ENCODE measurements around the gene TBC1D23. TPM values are rescaled to one million over a fixed set of nuclear protein-coding genes. Genes with fewer than 3 reads are reported as not detected.
"Not testable (repeated sequence)": the region's sequence is repeated elsewhere in the genome, so short reads cannot be mapped to it uniquely, and the experiment has no call there.

TBC1D23 gene
- polyA plus RNA-seq, 1 donor: 28.9 TPM

DNA sequence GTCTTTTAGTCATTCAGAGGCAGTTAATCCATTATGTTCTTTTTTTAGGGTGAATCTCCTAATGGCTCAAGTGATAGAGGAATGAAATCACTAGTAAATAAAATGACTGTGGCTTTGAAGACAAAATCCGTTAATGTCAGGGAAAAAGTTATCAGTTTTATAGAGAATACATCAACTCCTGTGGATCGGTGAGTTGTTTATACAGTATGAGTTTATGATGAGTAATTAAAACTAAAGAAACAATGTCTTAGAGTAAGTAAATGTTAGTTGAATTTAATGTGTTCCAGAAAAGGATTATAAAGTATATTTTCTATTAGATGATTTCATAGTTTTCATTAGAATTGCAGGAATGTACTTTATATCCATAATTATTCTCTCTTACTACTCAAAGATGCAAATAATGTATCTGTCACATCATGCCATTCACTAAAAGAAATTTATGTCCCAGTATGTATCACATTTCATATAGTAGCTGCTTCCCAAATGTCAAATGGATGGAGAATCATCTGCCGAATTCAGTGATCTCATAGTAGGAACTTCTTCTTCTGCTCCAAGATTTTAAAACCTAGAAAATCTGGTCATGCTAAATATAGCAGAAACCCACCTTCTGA, 49.7 kb downstream of the TBC1D23 start:
- no peak for DNase-seq

- DNase-seq: no peak
These were observed 50.2 kb downstream of the TBC1D23 start for GRCh38 chr3:100311011-100311410.

DNA sequence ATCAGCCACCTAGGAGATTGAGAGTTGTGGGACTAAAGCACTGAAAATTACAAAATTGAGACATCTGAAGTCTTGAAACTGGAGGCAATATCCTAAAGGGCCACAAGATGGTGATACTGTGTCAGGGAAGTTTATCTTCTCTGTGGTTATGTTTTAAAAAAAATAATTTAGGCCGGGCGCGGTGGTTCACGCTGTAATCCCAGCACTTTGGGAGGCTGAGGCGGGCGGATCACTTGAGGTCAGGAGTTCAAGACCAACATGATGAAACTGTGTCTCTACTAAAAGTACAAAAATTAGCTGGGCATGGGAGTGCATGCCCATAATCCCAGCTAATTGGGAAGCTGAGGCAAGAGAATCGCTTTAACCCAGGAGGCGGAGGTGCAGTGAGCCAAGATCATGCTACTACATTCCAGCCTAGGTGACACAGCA, 55.9 kb downstream of the TBC1D23 start:
- peak; percentile 36 for DNase-seq

DNA sequence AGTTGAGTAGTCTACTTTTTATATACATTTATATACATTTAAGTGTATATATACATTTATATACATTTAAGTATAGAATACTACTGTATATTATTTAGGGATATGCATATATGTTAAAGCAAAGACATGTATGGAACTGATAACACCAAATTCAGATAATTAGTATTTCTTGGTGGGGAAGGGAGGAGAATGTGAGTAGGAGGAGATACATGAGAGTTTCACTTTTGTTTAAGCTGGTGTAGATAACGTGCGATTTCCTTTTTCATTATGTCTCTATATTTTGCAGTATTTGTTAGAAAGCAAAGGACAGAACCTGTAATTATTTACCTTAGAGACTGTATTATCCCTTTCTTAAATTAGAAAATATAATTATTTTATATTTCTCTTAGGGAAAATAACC, 57.1 kb downstream of the TBC1D23 start:
- DNase-seq: no peak

DNA sequence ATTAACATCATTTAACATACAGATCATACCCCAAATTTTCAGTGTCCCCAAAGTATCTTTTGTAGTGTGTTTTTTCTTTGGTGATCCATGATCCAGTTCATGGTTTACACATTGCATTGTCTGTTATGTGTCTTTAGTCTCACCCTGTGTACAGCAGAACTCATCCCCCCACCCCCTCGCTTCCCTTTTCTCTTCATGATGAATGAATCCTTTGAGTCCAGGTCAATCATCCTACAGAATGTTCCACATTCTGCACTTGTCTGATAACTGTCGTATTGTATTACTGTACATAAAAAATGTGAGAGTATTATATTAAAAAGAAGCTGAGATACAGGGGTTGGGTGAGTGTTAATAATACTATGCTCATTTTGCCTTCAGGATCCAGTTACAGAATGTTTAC, 59.2 kb downstream of the TBC1D23 start:
- no peak for DNase-seq

DNA sequence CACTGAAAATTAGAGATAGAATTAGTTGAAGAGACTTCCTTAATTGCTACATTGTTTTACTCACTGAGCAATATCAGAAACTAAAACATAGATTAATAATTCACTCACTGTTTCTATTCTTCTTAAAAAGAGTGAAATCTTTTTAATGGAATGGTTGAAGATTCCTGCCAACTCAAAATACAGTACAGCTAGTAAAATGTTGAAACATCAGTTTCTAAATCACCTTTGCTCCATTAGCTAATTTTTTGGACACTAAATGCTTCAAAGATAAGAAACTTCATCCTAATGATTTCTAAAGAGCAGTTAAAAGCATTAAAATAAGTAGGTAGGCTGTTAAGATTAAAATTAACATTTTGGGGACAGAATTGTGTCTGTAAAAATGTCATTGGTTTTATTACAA, 63.3 kb downstream of the TBC1D23 start:
- DNase-seq: no peak

GRCh38 chr3:100325827-100326226, 65.0 kb downstream of the TBC1D23 start:
- no peak for DNase-seq

- DNase-seq: not testable (repeated sequence)
These were observed 66.6 kb downstream of the TBC1D23 start for GRCh38 chr3:100327377-100327776.

GRCh38 chr3:100329800-100330489, 69.2 kb downstream of the TBC1D23 start:
- no peak for DNase-seq

- DNase-seq: no peak
These were observed 69.9 kb downstream of the TBC1D23 start for GRCh38 chr3:100330651-100331050.

DNA sequence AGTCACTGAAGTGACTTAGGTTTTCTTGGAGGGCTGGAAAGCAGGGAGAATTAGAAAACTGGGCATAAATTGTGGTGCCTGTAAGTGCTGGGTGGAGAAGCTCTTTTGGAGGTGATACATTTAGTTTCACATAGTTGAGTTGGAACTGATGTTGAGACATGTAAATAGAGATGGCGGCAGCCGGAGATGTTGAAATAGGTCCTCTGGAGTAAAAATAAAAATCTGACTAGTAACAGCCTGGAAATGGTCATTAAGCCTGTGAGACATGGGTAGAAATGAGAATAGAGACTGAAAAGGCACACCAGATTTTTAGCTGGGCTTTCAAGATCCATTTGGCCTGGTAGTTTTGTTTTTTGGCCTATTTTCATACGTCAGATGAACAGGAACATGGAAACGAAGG, 70.9 kb downstream of the TBC1D23 start:
- DNase-seq: no peak

GRCh38 chr3:100333051-100333450, 72.3 kb downstream of the TBC1D23 start:
- no peak for DNase-seq

- DNase-seq: no peak
These were observed 73.2 kb downstream of the TBC1D23 start for GRCh38 chr3:100333970-100334487.

GRCh38 chr3:100334488-100335351, 73.9 kb downstream of the TBC1D23 start, which contains the start of gene NIT2:
Gene NIT2 (plus strand): TSS chr3:100334757. CDS start chr3:100334792, 35 bp downstream.
- DNase-seq: peak; percentile 87

GRCh38 chr3:100335434-100335833, 74.6 kb downstream of the TBC1D23 start:
- no peak for DNase-seq

GRCh38 chr3:100336229-100336628, 75.4 kb downstream of the TBC1D23 start:
- DNase-seq: not testable (repeated sequence)

- DNase-seq: no peak
These were observed 78.1 kb downstream of the TBC1D23 start for GRCh38 chr3:100338911-100339310.

GRCh38 chr3:100339786-100340185, 79.0 kb downstream of the TBC1D23 start:
- DNase-seq: no peak

DNA sequence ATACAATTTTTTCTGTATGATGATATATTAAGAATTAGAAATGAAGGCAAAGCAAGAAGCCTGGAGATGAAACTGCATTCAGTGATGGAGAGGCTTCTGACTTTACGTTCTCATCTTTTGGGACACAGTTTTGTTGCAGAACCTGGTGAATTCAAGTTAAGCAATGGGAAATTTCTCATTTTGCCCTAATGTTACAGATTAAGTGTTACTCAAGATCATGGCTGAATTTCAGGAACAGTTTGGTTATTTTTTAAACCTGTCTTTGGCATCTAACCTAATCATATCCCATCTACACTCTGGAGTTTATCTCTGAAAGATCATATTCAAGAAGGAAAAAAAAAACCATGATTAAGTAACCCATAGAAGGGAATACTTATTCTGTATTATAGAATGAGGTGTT, 79.7 kb downstream of the TBC1D23 start:
- DNase-seq: no peak

DNA sequence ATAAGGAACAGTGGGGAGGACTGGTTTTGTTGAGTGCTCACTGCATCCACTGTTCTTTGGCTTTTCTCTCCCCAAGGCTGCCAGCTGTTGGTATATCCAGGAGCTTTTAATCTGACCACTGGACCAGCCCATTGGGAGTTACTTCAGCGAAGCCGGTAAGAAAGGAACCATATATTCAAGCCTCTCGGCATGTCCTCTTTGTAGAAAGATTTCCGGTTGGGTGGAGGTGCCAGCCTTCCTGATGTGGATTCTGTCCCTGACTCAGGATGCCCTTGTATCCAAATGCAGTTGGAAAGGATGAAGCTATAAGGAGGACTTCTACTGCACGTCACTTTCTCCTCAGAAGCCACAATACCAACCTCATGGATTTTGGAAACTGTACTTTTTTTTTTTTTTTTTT, 87.9 kb downstream of the TBC1D23 start:
- DNase-seq: no peak

GRCh38 chr3:100351770-100352169, 91.0 kb downstream of the TBC1D23 start:
- DNase-seq: not testable (repeated sequence)

- DNase-seq: no peak
These were observed 91.8 kb downstream of the TBC1D23 start for GRCh38 chr3:100352296-100353231.

Data from hindlimb muscle (tissue), 1 donor.